ENCODE results near the gene CCDC149.

DNA sequence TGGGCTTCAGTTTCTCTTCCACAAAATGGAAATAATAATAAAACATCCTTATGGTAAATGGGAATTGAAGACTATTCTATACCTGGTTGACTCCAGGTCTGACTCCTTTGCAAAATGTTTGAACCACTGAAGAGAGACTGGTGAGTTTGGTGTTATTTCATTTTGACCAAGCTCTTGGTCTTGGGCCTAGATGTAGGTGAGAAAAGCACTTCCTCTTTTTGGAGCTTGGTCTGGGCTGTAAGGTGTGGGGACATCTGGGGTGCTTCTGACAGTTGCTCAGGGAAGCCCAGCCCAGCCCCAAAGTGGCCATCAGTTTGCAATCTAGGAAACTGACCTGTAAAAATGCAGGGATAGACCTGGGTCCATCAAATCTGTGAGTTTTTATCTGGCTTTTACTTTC, 144.2 kb downstream of the CCDC149 start:
- TF ChIP-seq, protein P1, sequence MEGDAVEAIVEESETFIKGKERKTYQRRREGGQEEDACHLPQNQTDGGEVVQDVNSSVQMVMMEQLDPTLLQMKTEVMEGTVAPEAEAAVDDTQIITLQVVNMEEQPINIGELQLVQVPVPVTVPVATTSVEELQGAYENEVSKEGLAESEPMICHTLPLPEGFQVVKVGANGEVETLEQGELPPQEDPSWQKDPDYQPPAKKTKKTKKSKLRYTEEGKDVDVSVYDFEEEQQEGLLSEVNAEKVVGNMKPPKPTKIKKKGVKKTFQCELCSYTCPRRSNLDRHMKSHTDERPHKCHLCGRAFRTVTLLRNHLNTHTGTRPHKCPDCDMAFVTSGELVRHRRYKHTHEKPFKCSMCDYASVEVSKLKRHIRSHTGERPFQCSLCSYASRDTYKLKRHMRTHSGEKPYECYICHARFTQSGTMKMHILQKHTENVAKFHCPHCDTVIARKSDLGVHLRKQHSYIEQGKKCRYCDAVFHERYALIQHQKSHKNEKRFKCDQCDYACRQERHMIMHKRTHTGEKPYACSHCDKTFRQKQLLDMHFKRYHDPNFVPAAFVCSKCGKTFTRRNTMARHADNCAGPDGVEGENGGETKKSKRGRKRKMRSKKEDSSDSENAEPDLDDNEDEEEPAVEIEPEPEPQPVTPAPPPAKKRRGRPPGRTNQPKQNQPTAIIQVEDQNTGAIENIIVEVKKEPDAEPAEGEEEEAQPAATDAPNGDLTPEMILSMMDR (IDR thresholded peaks at IDR 0.05) = no peak
- TF ChIP-seq EZH2 (IDR thresholded peaks at IDR 0.05; ENCODE audit: borderline replicate concordance, insufficient read depth, low read depth, low read length, poor library complexity, severe bottlenecking) = no peak
